Bone marrow (tissue), 2 donors: ENCODE measurements around the gene MRPS10.
A peak's percentile ranks its signal among the peaks of the same experiment; 100 is the strongest.

ENCODE experiments used
- DNase-seq, 2 donors: peaks; one replicate each; lab custom pipeline; 2025; lab: John Stamatoyannopoulos, UW

Gene MRPS10

DNA sequence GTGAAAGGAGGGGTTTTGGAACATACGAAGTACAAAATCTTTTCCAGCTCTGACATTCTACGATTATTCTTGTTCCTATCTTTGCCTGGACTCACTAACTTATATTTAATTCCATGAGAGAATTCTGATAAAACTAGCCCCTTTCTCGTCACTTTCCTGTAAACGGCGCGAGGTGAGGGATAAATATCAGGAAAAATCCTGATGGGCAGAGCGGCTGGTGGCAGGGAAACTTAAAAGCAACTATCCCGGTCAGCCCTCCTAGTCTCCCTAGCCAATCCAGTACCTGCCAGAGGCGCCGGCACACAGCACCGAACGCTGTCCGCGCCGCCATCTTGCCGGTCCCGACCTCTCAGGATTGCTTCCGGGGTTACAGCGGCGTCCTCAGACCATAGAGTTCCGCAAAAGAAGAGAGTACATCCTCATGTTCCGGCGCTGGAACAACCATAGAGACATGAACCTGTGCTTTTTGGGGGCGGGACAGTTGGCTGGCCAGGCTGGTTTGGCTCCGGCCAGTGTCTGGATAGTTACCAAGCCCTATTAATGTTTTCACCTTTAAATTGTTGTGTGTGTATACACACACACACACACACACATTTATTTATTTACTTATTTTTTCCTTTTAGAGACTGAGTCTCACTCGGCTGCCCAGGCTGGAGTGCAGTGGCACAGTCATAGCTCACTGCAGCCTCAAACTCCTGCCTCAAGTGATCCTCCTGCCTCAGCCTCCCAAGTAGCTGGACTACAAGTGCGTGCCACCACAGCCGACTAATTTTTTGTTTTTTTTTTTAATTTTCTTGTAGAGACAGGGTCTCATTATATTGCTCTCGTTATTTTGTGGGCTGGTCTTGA, at the start of gene MRPS10:
MRPS10 (minus strand) TSS at position 343 of the 849 bp plus-strand sequence; CDS start at position 331, 12 bp downstream.
- peak; percentile 63 to 93 for DNase-seq

- DNase-seq: no peak
These were observed 48.9 kb upstream of the MRPS10 start for GRCh38 chr6:42266538-42266937.

DNA sequence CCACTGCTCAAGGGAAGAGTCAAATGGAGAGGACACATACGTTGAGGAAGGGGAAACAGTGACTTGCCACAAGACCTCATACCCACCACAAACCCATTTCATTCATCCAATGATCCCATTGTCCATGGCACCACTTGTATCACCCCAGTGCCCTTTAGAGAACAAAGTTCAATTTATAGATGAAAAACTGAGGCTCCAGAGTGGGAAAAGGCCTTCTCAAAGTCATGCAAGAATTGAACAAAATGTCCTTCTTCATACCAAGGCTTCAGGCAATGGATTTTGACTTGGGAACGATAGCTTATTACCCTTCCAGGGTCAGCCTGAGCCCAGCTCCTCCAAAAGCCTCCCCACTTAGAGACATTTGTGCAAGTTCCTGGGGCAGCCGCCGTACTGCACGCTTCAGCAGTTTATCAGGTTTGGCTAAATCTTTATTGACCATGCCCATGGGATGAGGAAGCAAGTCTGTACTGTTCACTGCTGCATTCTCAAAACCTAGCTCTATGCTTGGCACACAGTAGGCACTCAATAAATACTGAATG, 47.3 kb upstream of the MRPS10 start:
- DNase-seq: no peak

GRCh38 chr6:42264162-42264851, 46.6 kb upstream of the MRPS10 start:
- no peak for DNase-seq

DNA sequence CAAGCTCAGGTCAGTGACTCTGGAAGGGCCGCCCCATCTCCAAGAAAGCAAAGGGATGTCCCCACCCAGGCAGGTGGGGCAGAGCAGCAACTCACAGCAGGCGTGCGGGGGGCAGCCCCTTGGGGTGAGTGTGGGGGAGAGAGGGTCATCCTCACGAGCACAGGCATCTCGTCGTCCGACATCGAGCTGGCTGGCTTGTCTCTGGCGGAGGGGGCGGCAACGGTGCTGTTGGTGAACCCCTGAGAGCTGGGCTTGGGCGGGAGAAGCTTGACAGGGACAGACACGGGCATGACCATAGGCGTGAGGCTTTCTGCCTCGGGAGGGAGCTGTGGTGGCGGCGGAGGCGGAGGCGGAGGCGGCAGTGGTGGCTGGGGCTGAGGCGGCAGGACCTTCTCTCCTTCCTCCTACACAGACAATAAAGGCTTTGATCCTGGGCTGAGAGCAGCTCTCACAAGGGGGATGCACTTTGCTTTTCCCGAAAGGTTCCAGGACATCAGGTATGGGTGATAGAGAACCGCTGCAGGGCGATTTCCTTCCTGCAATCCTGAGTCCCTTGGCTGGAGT, 45.6 kb upstream of the MRPS10 start:
- DNase-seq: no peak

DNA sequence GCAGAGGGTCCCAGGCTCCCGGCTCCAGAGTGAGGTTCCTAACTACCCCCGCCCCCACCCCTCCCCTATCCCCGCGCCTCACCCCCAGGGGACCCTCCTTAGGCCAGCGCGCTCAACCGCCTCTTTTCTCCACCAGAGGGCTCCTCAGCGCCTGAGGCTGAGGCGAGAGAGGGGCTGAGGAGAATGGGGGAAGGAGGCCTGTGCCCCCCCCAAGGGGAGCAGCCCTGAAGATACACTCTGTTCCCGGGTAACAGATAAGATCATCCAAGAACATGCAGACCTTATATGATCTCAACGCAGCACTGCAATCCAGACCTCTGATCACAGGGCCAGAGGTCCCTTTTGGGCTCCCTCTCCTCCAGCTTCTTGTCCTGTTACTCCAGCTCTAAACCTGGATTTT, 43.3 kb upstream of the MRPS10 start:
- peak in 1 of 2 donors; percentile 23 for DNase-seq

- no peak for DNase-seq
These were observed 42.8 kb upstream of the MRPS10 start for GRCh38 chr6:42260396-42260888.

GRCh38 chr6:42259841-42260395, 42.3 kb upstream of the MRPS10 start:
- DNase-seq: no peak

DNA sequence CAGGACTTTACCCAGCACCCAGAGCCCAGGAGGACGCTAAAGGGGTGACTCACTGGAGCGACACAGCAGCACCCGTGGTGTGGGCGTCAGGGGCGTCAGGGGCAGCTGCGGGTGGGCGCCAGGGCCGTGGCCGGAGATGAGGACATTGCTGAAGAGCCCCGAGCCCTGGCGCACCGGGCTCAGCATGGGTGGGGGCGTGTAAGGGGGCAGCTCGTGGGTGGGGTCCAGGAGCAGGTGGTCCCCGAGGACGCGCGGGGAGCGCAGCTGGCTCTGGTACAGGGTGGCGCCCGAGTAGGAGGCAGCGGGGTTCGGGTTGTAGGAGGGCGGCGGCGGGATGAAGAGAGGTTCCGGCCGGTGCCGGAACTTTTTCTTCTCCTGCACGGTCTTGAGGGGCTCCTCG, 41.6 kb upstream of the MRPS10 start:
- DNase-seq: no peak

- no peak for DNase-seq
These were observed 40.0 kb upstream of the MRPS10 start for GRCh38 chr6:42257614-42258013.

DNA sequence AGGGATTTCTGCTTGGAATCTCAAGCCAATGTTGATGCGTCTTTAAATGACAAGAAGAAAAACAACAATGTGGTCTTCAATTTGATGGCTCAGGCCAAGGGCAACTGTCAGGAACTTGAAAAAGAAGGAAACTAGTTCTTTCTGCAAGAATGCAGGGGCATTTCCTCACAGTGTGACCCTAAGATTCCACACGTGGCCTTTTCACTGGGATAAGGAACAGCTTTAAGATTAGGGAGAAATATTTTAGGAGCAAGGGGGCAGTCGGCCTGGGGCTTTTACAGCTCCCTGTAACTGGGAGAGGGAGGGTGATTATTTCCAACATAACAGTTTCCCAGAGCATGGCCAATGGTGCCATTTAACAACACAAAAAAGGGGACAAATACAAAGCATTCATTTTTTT, 39.4 kb upstream of the MRPS10 start:
- DNase-seq: no peak

DNA sequence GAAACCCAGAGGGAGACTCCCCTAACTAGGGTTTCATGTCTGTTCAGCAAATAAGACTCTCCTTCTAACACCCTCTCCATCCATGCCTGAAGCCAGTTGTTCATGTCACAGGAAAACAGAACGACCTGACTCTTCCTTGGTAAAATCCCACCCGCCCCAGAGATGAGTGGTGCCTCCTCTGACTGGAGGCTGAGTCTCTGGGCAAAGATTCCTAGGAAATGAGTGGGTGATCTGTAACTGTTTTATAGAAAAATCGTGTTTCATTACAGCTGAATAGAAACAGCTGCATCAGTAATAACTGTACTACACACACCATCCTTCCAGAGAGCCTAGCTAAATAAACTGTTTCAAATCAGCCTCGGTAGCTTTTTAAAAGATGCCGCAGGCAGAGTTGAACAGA, 37.4 kb upstream of the MRPS10 start:
- no peak for DNase-seq

DNA sequence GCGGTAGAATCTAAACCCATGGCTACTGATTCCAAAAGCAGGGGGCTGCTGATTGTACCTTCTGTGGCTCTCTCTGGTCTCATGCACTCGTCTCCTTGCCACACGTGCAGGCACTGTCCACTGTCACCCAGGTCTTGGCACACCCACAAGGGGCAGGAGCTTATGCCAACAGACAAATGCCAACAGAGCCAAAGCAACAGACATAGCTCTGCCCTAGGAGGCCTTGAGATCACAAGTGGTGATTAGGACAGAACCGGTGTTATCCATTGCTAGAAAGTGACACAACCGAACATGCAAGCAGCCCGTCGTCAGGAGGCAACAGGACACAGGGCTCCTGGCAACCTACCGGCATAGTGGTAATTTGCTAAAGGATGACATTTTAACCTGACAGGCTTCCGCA, 36.8 kb upstream of the MRPS10 start:
- no peak for DNase-seq

GRCh38 chr6:42251911-42252637, 34.4 kb upstream of the MRPS10 start:
- no peak for DNase-seq

DNA sequence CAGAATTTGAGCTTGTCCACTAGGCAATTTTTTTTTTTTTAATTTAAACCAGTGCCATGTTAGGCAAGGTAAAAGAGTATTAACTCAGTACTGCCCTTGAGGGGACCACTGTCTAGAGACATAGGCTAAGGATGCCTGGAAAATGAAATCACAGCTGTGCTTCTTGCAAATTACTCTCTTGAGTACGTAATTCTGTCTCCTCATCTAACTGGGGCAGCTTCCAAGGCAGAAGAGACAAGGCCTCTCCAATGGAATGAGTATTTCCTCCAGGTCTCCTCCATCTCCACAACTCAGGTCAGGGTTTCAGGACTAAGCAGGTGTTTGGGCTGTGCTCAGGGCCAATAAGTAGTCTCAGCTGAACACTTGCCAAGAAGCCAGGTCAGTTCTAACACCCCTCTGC, 33.8 kb upstream of the MRPS10 start:
- no peak for DNase-seq

GRCh38 chr6:42250274-42250931, 32.7 kb upstream of the MRPS10 start:
- no peak for DNase-seq

DNA sequence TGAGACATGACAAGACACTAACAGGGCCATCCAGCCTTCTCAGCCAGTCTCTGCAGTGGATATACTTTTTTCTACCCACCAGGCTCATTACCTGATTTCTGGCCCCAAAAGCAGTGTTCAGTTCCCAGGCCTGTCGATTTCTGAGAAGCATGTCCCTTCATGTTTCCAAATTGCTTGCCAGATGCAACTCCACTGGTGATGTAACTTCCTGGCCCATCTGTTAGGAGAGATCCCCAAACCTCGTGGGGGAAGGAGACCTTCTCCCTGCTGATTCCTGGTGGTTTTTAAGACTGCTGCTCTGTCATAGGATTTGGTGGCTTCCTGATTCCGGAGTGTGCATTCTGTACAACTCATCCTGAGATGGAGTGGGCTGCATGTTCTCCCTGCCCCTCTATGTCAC, 31.6 kb upstream of the MRPS10 start:
- no peak for DNase-seq

DNA sequence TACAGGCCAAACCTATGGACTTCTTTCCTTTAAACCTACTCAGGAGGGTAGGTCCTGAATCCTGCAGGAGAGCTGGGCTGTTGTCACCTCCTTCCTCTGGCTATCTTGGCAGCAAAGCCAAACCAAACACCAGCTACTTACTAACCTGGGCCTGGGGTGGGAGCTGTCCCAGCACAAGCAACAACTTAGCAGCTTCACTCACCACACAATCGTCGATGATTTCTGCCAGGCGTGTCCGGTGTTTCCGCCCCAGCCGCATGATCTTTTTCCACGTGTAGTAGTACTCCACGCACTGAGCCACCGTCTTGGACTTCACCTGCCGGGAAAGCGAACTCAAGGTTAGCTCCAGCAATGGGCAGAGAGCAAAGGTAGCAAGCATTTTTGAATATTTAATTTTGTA, 25.4 kb upstream of the MRPS10 start:
- no peak for DNase-seq

- DNase-seq: no peak
These were observed 24.3 kb upstream of the MRPS10 start for GRCh38 chr6:42241915-42242314.

DNA sequence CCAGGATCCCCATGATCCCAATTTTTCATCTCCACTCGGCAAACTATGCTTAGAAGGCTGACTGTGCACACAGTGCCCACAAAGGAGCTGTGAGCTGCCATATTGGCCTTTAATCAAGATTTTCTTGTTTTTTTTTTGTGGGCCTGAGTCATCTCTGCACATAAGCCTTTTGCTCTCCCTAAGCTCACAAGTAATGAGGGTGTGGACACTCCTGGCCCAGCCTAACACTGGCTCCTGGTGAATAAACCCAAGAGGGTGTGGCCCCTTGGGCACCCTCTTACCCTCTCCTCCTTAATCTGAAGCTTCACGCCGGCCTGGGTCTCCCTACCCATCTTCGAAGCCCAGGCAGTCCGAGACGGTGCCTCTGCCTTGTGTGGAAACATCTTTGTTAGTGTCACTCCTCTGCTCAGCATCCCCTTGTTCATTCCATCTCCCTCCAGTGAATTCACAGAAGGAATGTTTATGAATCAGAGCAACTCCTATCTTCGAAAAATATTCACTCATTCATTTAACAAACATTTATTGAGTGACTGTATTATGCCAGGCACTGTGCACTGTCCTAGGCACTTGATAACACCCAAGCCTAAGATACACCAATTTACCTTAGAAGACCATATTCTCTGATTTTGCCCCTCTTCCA, 22.2 kb upstream of the MRPS10 start:
- no peak for DNase-seq

- no peak for DNase-seq
These were observed 21.7 kb upstream of the MRPS10 start for GRCh38 chr6:42239333-42239732.
